SU-DHL-6 (cell line): ENCODE results near the gene ATPAF1.

ENCODE experiments used
- H2AFZ ChIP-seq: fragments of 200-600 bp; sonication (generic); 2 replicates; pipeline ENCODE4 v1.6.1; 2014; ENCODE audit warnings: low read depth, mild to moderate bottlenecking, moderate library complexity, mixed read lengths, antibody characterized with exemption, low read length; ENCODE audit not compliant: severe bottlenecking
- H3F3A ChIP-seq: fragments of 200-600 bp; shearing (Covaris generic); 2 replicates; pipeline ENCODE4 v1.6.0; 2016; ENCODE audit warnings: antibody characterized with exemption, mild to moderate bottlenecking; ENCODE audit not compliant: insufficient read depth
- H3K27ac ChIP-seq: fragments of 200-600 bp; sonication (generic); 2 replicates; pipeline ENCODE4 v1.5.1; 2016; ENCODE audit warnings: low read depth, mild to moderate bottlenecking, low read length, moderate library complexity, mixed read lengths
- H3K27me3 ChIP-seq: fragments of 200-600 bp; sonication (generic), shearing (Covaris generic); 2 replicates; pipeline ENCODE4 v1.6.0; 2014; ENCODE audit warnings: mild to moderate bottlenecking, low read length
- H3K36me3 ChIP-seq: fragments of 200-600 bp; sonication (generic); 2 replicates; pipeline ENCODE4 v1.6.1; 2014; ENCODE audit warnings: mild to moderate bottlenecking, low read length, mixed read lengths
- H3K4me2 ChIP-seq: fragments of 300-600, 200-600 bp; shearing (Covaris generic), sonication (generic); 2 replicates; pipeline ENCODE4 v1.6.0; 2014; ENCODE audit warnings: low read length, low read depth, mild to moderate bottlenecking; ENCODE audit not compliant: poor library complexity, severe bottlenecking
- H3K4me3 ChIP-seq: fragments of 200-600 bp; sonication (generic); 2 replicates; pipeline ENCODE4 v1.5.1; 2014; ENCODE audit warnings: antibody characterized with exemption, low read length, mild to moderate bottlenecking, mixed read lengths; ENCODE audit not compliant: insufficient read depth, poor library complexity, severe bottlenecking
- H3K79me2 ChIP-seq: fragments of 200-600 bp; sonication (generic); 2 replicates; pipeline ENCODE4 v1.6.1; 2014; ENCODE audit warnings: mild to moderate bottlenecking, low read length, moderate library complexity; ENCODE audit not compliant: insufficient read depth
- H3K9ac ChIP-seq: fragments of 200-600 bp; sonication (generic); 2 replicates; pipeline ENCODE4 v1.7.0; 2014; ENCODE audit warnings: mild to moderate bottlenecking, low read length
- H3K9me2 ChIP-seq: fragments of 200-600 bp; sonication (generic); replicated peaks from 2 replicates; pipeline ENCODE4 v1.6.1; 2014; ENCODE audit warnings: low read length; ENCODE audit not compliant: insufficient read depth
- H3K9me3 ChIP-seq: fragments of 200-600 bp; sonication (generic); 2 replicates; pipeline ENCODE4 v1.6.1; 2014; ENCODE audit warnings: low read length, mixed read lengths; ENCODE audit not compliant: insufficient read depth
- H4K20me1 ChIP-seq: fragments of 200-600 bp; sonication (generic); 2 replicates; pipeline ENCODE4 v1.6.1; 2014; ENCODE audit warnings: low read depth, mild to moderate bottlenecking, antibody characterized with exemption, low read length, moderate library complexity, mixed read lengths
- EZH2phosphoT487 ChIP-seq: fragments of 200-600 bp; sonication (generic), shearing (Covaris generic); conservative IDR thresholded peaks from 2 replicates; pipeline ENCODE4 v1.6.1; 2018; ENCODE audit warnings: mild to moderate bottlenecking, antibody characterized with exemption, low read length, moderate library complexity, mixed read lengths
- TF ChIP-seq, protein P1 (sequence below): fragments of 200-600 bp; sonication (generic); IDR thresholded peaks from one replicate; pipeline ENCODE4 v1.5.1; 2017; ENCODE audit warnings: antibody characterized with exemption, mild to moderate bottlenecking, low read length, moderate library complexity; ENCODE audit not compliant: insufficient read depth, poor library complexity, severe bottlenecking

ATPAF1 gene

DNA sequence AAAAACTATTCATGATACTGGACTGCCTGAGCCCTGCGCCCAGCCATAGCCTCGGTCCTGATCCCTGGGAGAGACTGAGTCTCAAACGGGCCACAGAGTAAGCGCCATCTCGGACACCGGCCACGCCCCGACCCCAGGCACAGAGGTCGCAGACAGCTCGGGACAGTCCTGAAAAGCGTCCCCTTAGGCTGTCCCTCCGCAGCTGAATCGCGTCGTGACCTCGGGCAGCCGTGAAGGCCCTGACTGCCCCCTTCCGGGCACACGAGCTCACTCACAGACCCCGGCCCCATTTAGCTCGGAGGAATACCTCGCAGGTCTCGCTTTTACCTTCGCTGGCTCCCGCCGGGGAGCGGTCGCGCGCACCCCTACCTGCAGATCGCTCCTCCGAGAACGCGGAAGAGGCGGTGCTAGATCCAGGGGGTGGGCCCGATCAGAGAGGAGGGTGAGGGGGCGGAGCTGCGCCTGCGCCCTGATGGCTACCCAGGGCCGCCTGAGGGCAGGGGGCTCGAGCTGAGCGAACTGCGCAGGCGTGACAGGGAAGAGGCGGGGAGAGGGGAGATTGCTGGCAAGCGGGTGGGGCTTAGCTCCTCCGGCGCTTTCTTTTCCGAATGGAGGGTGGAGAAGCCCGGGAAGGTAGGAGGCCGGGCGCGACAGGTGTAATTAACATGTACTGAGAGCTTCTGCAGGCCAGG is 64.2 kb downstream of the ATPAF1 start, which contains the start of gene MKNK1:
Gene MKNK1 (minus strand): TSS at position 411 of the 692 bp plus-strand sequence. CDS start 20,941 bp downstream, outside the sequence.
- Histone ChIP-seq H3K27me3 (no peaks in the 10 kb centered on the region), H3K4me3 (peak within 1 kb of the TSS; percentile 80), H3K9me3 (no peaks in the 10 kb centered on the region), H3K9ac (peak within 1 kb of the TSS; percentile 71), H3K9me2 (no peaks in the 10 kb centered on the region), H3F3A (no peaks in the 10 kb centered on the region), H3K4me2 (peak within 1 kb of the TSS; percentile 70), H3K79me2 (no peaks in the 10 kb centered on the region), H4K20me1 (no peaks in the 10 kb centered on the region), H3K27ac (no peak within 1 kb of the TSS), H2AFZ (peak within 1 kb of the TSS; percentile 80), H3K36me3 (no peaks in the 10 kb centered on the region)
- TF ChIP-seq, protein P1, sequence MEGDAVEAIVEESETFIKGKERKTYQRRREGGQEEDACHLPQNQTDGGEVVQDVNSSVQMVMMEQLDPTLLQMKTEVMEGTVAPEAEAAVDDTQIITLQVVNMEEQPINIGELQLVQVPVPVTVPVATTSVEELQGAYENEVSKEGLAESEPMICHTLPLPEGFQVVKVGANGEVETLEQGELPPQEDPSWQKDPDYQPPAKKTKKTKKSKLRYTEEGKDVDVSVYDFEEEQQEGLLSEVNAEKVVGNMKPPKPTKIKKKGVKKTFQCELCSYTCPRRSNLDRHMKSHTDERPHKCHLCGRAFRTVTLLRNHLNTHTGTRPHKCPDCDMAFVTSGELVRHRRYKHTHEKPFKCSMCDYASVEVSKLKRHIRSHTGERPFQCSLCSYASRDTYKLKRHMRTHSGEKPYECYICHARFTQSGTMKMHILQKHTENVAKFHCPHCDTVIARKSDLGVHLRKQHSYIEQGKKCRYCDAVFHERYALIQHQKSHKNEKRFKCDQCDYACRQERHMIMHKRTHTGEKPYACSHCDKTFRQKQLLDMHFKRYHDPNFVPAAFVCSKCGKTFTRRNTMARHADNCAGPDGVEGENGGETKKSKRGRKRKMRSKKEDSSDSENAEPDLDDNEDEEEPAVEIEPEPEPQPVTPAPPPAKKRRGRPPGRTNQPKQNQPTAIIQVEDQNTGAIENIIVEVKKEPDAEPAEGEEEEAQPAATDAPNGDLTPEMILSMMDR = no peak
- no peak for TF ChIP-seq EZH2phosphoT487

GRCh38 chr1:46603481-46603857 is 64.7 kb downstream of the ATPAF1 start:
- no peak for TF ChIP-seq EZH2phosphoT487
- TF ChIP-seq, protein P1 = no peak
- H2AFZ ChIP-seq = peak overlapping the region; percentile 80

GRCh38 chr1:46601257-46602007 is 66.7 kb downstream of the ATPAF1 start:
- TF ChIP-seq, protein P1 = no peak
- TF ChIP-seq EZH2phosphoT487 = no peak
- H3K36me3 ChIP-seq = no peaks in the 10 kb centered on the region
- no peak overlapping the region for H3K9ac ChIP-seq
- no peaks in the 10 kb centered on the region for H3K9me3 ChIP-seq
- H3K79me2 ChIP-seq = no peaks in the 10 kb centered on the region
- H3K4me3 ChIP-seq = no peak overlapping the region
- H4K20me1 ChIP-seq = no peaks in the 10 kb centered on the region
- H3K4me2 ChIP-seq = no peak overlapping the region
- H3K27me3 ChIP-seq = no peaks in the 10 kb centered on the region
- H2AFZ ChIP-seq = no peak overlapping the region
- H3K27ac ChIP-seq = no peak overlapping the region
- H3F3A ChIP-seq = no peaks in the 10 kb centered on the region
- H3K9me2 ChIP-seq = no peaks in the 10 kb centered on the region

More at GRCh38 chr1:46603481-46603857, 64.7 kb downstream of the ATPAF1 start:
- Histone ChIP-seq H3K9ac (peak overlapping the region; percentile 71), H3K4me2 (peak overlapping the region; percentile 70), H3K9me3 (no peaks in the 10 kb centered on the region), H3K27ac (no peak overlapping the region), H4K20me1 (no peaks in the 10 kb centered on the region), H3K79me2 (no peaks in the 10 kb centered on the region), H3K27me3 (no peaks in the 10 kb centered on the region), H3F3A (no peaks in the 10 kb centered on the region), H3K9me2 (no peaks in the 10 kb centered on the region), H3K36me3 (no peaks in the 10 kb centered on the region), H3K4me3 (peak overlapping the region; percentile 80)
